ENCODE data around the gene PTPA. TPM values are rescaled to one million over a fixed set of nuclear protein-coding genes. Genes with fewer than 3 reads are reported as not detected.

The PTPA gene
- total and polyA plus RNA-seq, 9 donors = 106 to 141 (median 122) TPM

GRCh38 chr9:129097671-129098306 is 13.4 kb upstream of the PTPA start:
- WGBS (ENCODE audit: insufficient coverage) = 89% methylated on average over 9 of the region's 16 CpGs
- Histone ChIP-seq H3K4me1 (ENCODE audit: control insufficient read depth, insufficient read depth, low read length) (peaks cover 4% of the 10 kb centered on the region), H3K27me3 (ENCODE audit: control insufficient read depth, insufficient read depth, low read length) (no peaks in the 10 kb centered on the region), H3K27ac (ENCODE audit: low read length) (no peak overlapping the region), H3K36me3 (ENCODE audit: control insufficient read depth, insufficient read depth, low read length) (peaks cover 45% of the 10 kb centered on the region), H3K9me3 (replicated peaks; ENCODE audit: control insufficient read depth, low read depth, low read length) (no peaks in the 10 kb centered on the region), H3K4me3 (ENCODE audit: low read length) (no peak overlapping the region)
- no peak for DNase-seq

- no peaks in the 10 kb centered on the region for H3K9me3 ChIP-seq (replicated peaks; ENCODE audit: control insufficient read depth, low read depth, low read length)
- 86% methylated on average over 10 of the region's 11 CpGs for WGBS (ENCODE audit: insufficient coverage)
- DNase-seq = no peak
- H3K4me1 ChIP-seq (ENCODE audit: control insufficient read depth, insufficient read depth, low read length) = peaks cover 9% of the 10 kb centered on the region
- H3K27me3 ChIP-seq (ENCODE audit: control insufficient read depth, insufficient read depth, low read length) = no peaks in the 10 kb centered on the region
- H3K36me3 ChIP-seq (ENCODE audit: control insufficient read depth, insufficient read depth, low read length) = peaks cover 45% of the 10 kb centered on the region
- H3K4me3 ChIP-seq (ENCODE audit: low read length) = no peak overlapping the region
- no peak overlapping the region for H3K27ac ChIP-seq (ENCODE audit: low read length)
These were observed 12.9 kb upstream of the PTPA start for GRCh38 chr9:129098328-129098727.

- Histone ChIP-seq H3K27me3 (ENCODE audit: control insufficient read depth, insufficient read depth, low read length) (no peaks in the 10 kb centered on the region), H3K4me3 (ENCODE audit: low read length) (no peak overlapping the region), H3K9me3 (replicated peaks; ENCODE audit: control insufficient read depth, low read depth, low read length) (no peaks in the 10 kb centered on the region), H3K4me1 (ENCODE audit: control insufficient read depth, insufficient read depth, low read length) (peaks cover 17% of the 10 kb centered on the region), H3K36me3 (ENCODE audit: control insufficient read depth, insufficient read depth, low read length) (peaks cover 39% of the 10 kb centered on the region), H3K27ac (ENCODE audit: low read length) (no peak overlapping the region)
- WGBS (ENCODE audit: insufficient coverage) = 59% methylated on average over 18 of the region's 28 CpGs
- no peak for DNase-seq
These were observed 10.6 kb upstream of the PTPA start for GRCh38 chr9:129100383-129101169.

- Histone ChIP-seq H3K9me3 (replicated peaks; ENCODE audit: control insufficient read depth, low read depth, low read length) (no peaks in the 10 kb centered on the region), H3K4me1 (ENCODE audit: control insufficient read depth, insufficient read depth, low read length) (peaks cover 17% of the 10 kb centered on the region), H3K27ac (ENCODE audit: low read length) (no peak overlapping the region), H3K4me3 (ENCODE audit: low read length) (no peak overlapping the region), H3K36me3 (ENCODE audit: control insufficient read depth, insufficient read depth, low read length) (peaks cover 39% of the 10 kb centered on the region), H3K27me3 (ENCODE audit: control insufficient read depth, insufficient read depth, low read length) (no peaks in the 10 kb centered on the region)
- 95% methylated on average over 2 of the region's 7 CpGs for WGBS (ENCODE audit: insufficient coverage)
- no peak for DNase-seq
These were observed 9.9 kb upstream of the PTPA start for GRCh38 chr9:129101279-129101678.

GRCh38 chr9:129102095-129102525 is 9.1 kb upstream of the PTPA start:
- DNase-seq = no peak
- WGBS (ENCODE audit: insufficient coverage) = 80% methylated on average over 9 of the region's 13 CpGs
- H3K4me3 ChIP-seq (ENCODE audit: low read length) = no peak overlapping the region
- H3K27ac ChIP-seq (ENCODE audit: low read length) = peak overlapping the region; percentile 29
- H3K9me3 ChIP-seq (replicated peaks; ENCODE audit: control insufficient read depth, low read depth, low read length) = no peaks in the 10 kb centered on the region
- H3K4me1 ChIP-seq (ENCODE audit: control insufficient read depth, insufficient read depth, low read length) = peaks cover 17% of the 10 kb centered on the region
- no peaks in the 10 kb centered on the region for H3K27me3 ChIP-seq (ENCODE audit: control insufficient read depth, insufficient read depth, low read length)
- H3K36me3 ChIP-seq (ENCODE audit: control insufficient read depth, insufficient read depth, low read length) = peaks cover 40% of the 10 kb centered on the region

GRCh38 chr9:129102791-129103594 is 8.2 kb upstream of the PTPA start:
- Histone ChIP-seq H3K4me1 (ENCODE audit: control insufficient read depth, insufficient read depth, low read length) (peaks cover 17% of the 10 kb centered on the region), H3K4me3 (ENCODE audit: low read length) (no peak overlapping the region), H3K27ac (ENCODE audit: low read length) (peak overlapping the region; percentile 47), H3K27me3 (ENCODE audit: control insufficient read depth, insufficient read depth, low read length) (no peaks in the 10 kb centered on the region), H3K9me3 (replicated peaks; ENCODE audit: control insufficient read depth, low read depth, low read length) (no peaks in the 10 kb centered on the region), H3K36me3 (ENCODE audit: control insufficient read depth, insufficient read depth, low read length) (peaks cover 39% of the 10 kb centered on the region)
- 20% methylated on average over 9 of the region's 14 CpGs for WGBS (ENCODE audit: insufficient coverage)
- DNase-seq = peak; percentile 47

- no peak for DNase-seq
- H3K27ac ChIP-seq (ENCODE audit: low read length) = peak overlapping the region; percentile 47
- no peaks in the 10 kb centered on the region for H3K27me3 ChIP-seq (ENCODE audit: control insufficient read depth, insufficient read depth, low read length)
- 95% methylated on average over 4 of the region's 4 CpGs for WGBS (ENCODE audit: insufficient coverage)
- no peaks in the 10 kb centered on the region for H3K9me3 ChIP-seq (replicated peaks; ENCODE audit: control insufficient read depth, low read depth, low read length)
- H3K4me1 ChIP-seq (ENCODE audit: control insufficient read depth, insufficient read depth, low read length) = peaks cover 20% of the 10 kb centered on the region
- H3K4me3 ChIP-seq (ENCODE audit: low read length) = no peak overlapping the region
- peaks cover 41% of the 10 kb centered on the region for H3K36me3 ChIP-seq (ENCODE audit: control insufficient read depth, insufficient read depth, low read length)
These were observed 7.6 kb upstream of the PTPA start for GRCh38 chr9:129103595-129103965.

GRCh38 chr9:129104051-129104450 is 7.2 kb upstream of the PTPA start:
- Histone ChIP-seq H3K27ac (ENCODE audit: low read length) (no peak overlapping the region), H3K4me1 (ENCODE audit: control insufficient read depth, insufficient read depth, low read length) (peaks cover 25% of the 10 kb centered on the region), H3K36me3 (ENCODE audit: control insufficient read depth, insufficient read depth, low read length) (peaks cover 44% of the 10 kb centered on the region), H3K4me3 (ENCODE audit: low read length) (no peak overlapping the region), H3K27me3 (ENCODE audit: control insufficient read depth, insufficient read depth, low read length) (no peaks in the 10 kb centered on the region), H3K9me3 (replicated peaks; ENCODE audit: control insufficient read depth, low read depth, low read length) (no peaks in the 10 kb centered on the region)
- DNase-seq = no peak
- WGBS (ENCODE audit: insufficient coverage) = 98% methylated on average over 9 of the region's 11 CpGs

- no peak overlapping the region for H3K27ac ChIP-seq (ENCODE audit: low read length)
- no peaks in the 10 kb centered on the region for H3K9me3 ChIP-seq (replicated peaks; ENCODE audit: control insufficient read depth, low read depth, low read length)
- 90% methylated on average over 13 of the region's 17 CpGs for WGBS (ENCODE audit: insufficient coverage)
- DNase-seq = no peak
- peaks cover 36% of the 10 kb centered on the region for H3K4me1 ChIP-seq (ENCODE audit: control insufficient read depth, insufficient read depth, low read length)
- H3K36me3 ChIP-seq (ENCODE audit: control insufficient read depth, insufficient read depth, low read length) = peaks cover 41% of the 10 kb centered on the region
- H3K27me3 ChIP-seq (ENCODE audit: control insufficient read depth, insufficient read depth, low read length) = no peaks in the 10 kb centered on the region
- H3K4me3 ChIP-seq (ENCODE audit: low read length) = no peak overlapping the region
These were observed 5.1 kb upstream of the PTPA start for GRCh38 chr9:129105857-129106694.
